Central memory CD8-positive, alpha-beta T cell (primary cell): ENCODE results near the gene KATNIP.

Source experiments
- ATAC-seq: fragments of 150-1000 bp; cut with Tn5 transposase; replicated peaks from 2 replicates; pipeline ENCODE4 v1.10.0; 2022; ENCODE audit warnings: mild to moderate bottlenecking, moderate FRiP score, moderate number of reproducible peaks; ENCODE audit not compliant: poor library complexity, severe bottlenecking; ENCODE audit errors: extremely low read depth
- DNase-seq, 2 donors: peaks; one replicate each; pipeline ENCODE4 v3.0.0; 2021; ENCODE audit warnings: low spot score in 2 of 2
- H3K27ac Mint-ChIP-seq: one replicate; pipeline ENCODE4 v1.8.0; 2022; ENCODE audit warnings: low read depth, mild to moderate bottlenecking, moderate library complexity, mixed read lengths
- H3K27me3 Mint-ChIP-seq: one replicate; pipeline ENCODE4 v1.8.0; 2022; ENCODE audit warnings: mixed read lengths
- H3K36me3 Mint-ChIP-seq: one replicate; pipeline ENCODE4 v1.8.0; 2022; ENCODE audit warnings: mild to moderate bottlenecking, moderate library complexity, mixed read lengths; ENCODE audit not compliant: insufficient read depth
- H3K4me1 Mint-ChIP-seq: one replicate; pipeline ENCODE4 v1.8.0; 2022; ENCODE audit warnings: mixed read lengths
- H3K4me3 Mint-ChIP-seq: one replicate; pipeline ENCODE4 v1.8.0; 2022; ENCODE audit warnings: mild to moderate bottlenecking, moderate library complexity, mixed read lengths
- H3K9me3 Mint-ChIP-seq: one replicate; pipeline ENCODE4 v1.8.0; 2022; ENCODE audit warnings: mixed read lengths

KATNIP gene

GRCh38 chr16:27520982-27521673, 28.8 kb upstream of the KATNIP start:
- Mint-ChIP-seq H3K27ac (peak overlapping the region; percentile 60), H3K36me3 (peaks cover 22% of the 10 kb centered on the region), H3K4me1 (peaks cover 13% of the 10 kb centered on the region)

GRCh38 chr16:27522173-27522707, 27.7 kb upstream of the KATNIP start:
- no peak for DNase-seq
- peaks cover 22% of the 10 kb centered on the region for H3K36me3 Mint-ChIP-seq
- no peak overlapping the region for H3K4me3 Mint-ChIP-seq
- ATAC-seq = no peak
- H3K27ac Mint-ChIP-seq = peak overlapping the region; percentile 80
- no peaks in the 10 kb centered on the region for H3K9me3 Mint-ChIP-seq
- no peaks in the 10 kb centered on the region for H3K27me3 Mint-ChIP-seq
- H3K4me1 Mint-ChIP-seq = peaks cover 7% of the 10 kb centered on the region

More at GRCh38 chr16:27520982-27521673, 28.8 kb upstream of the KATNIP start:
- Mint-ChIP-seq H3K9me3 (no peaks in the 10 kb centered on the region), H3K4me3 (no peak overlapping the region), H3K27me3 (no peaks in the 10 kb centered on the region)
- DNase-seq (no peak), ATAC-seq (no peak)

- H3K9me3 Mint-ChIP-seq = no peaks in the 10 kb centered on the region
- no peak for ATAC-seq
- no peak overlapping the region for H3K4me3 Mint-ChIP-seq
- H3K36me3 Mint-ChIP-seq = peaks cover 47% of the 10 kb centered on the region
- no peak for DNase-seq
- no peaks in the 10 kb centered on the region for H3K27me3 Mint-ChIP-seq
- H3K27ac Mint-ChIP-seq = no peak overlapping the region
- H3K4me1 Mint-ChIP-seq = peaks cover 19% of the 10 kb centered on the region
Observed at GRCh38 chr16:27526180-27526579, 23.8 kb upstream of the KATNIP start.

- Mint-ChIP-seq H3K27ac (no peak overlapping the region), H3K27me3 (no peaks in the 10 kb centered on the region), H3K36me3 (peaks cover 63% of the 10 kb centered on the region), H3K4me1 (peaks cover 18% of the 10 kb centered on the region), H3K4me3 (no peak overlapping the region), H3K9me3 (no peaks in the 10 kb centered on the region)
- DNase-seq = no peak
- ATAC-seq = no peak
Observed at GRCh38 chr16:27528294-27528693, 21.6 kb upstream of the KATNIP start.

GRCh38 chr16:27529962-27530361, 20.0 kb upstream of the KATNIP start:
- Mint-ChIP-seq H3K36me3 (peaks cover 69% of the 10 kb centered on the region), H3K27me3 (no peaks in the 10 kb centered on the region), H3K9me3 (no peaks in the 10 kb centered on the region), H3K4me1 (peaks cover 18% of the 10 kb centered on the region), H3K27ac (peak overlapping the region; percentile 58), H3K4me3 (no peak overlapping the region)
- ATAC-seq = no peak
- no peak for DNase-seq

- H3K9me3 Mint-ChIP-seq = no peaks in the 10 kb centered on the region
- no peak overlapping the region for H3K27ac Mint-ChIP-seq
- H3K36me3 Mint-ChIP-seq = peaks cover 74% of the 10 kb centered on the region
- peaks cover 18% of the 10 kb centered on the region for H3K4me1 Mint-ChIP-seq
- no peak for DNase-seq
- no peak overlapping the region for H3K4me3 Mint-ChIP-seq
- no peaks in the 10 kb centered on the region for H3K27me3 Mint-ChIP-seq
- no peak for ATAC-seq
Observed at GRCh38 chr16:27531186-27531585, 18.8 kb upstream of the KATNIP start.

GRCh38 chr16:27531826-27532800, 17.8 kb upstream of the KATNIP start:
- H3K27ac Mint-ChIP-seq = peak overlapping the region; percentile 16
- peaks cover 18% of the 10 kb centered on the region for H3K4me1 Mint-ChIP-seq
- no peaks in the 10 kb centered on the region for H3K27me3 Mint-ChIP-seq
- DNase-seq = no peak
- H3K9me3 Mint-ChIP-seq = no peaks in the 10 kb centered on the region
- peaks cover 78% of the 10 kb centered on the region for H3K36me3 Mint-ChIP-seq
- ATAC-seq = no peak
- H3K4me3 Mint-ChIP-seq = no peak overlapping the region

GRCh38 chr16:27534256-27534655, 15.7 kb upstream of the KATNIP start:
- Mint-ChIP-seq H3K27me3 (no peaks in the 10 kb centered on the region), H3K36me3 (peaks cover 78% of the 10 kb centered on the region)

GRCh38 chr16:27538528-27538927, 11.4 kb upstream of the KATNIP start:
- peaks cover 4% of the 10 kb centered on the region for H3K9me3 Mint-ChIP-seq
- no peak overlapping the region for H3K4me3 Mint-ChIP-seq
- DNase-seq = no peak
- peaks cover 18% of the 10 kb centered on the region for H3K4me1 Mint-ChIP-seq
- no peaks in the 10 kb centered on the region for H3K27me3 Mint-ChIP-seq
- peaks cover 68% of the 10 kb centered on the region for H3K36me3 Mint-ChIP-seq
- peak overlapping the region; percentile 51 for H3K27ac Mint-ChIP-seq
- ATAC-seq = no peak

More at GRCh38 chr16:27534256-27534655, 15.7 kb upstream of the KATNIP start:
- peaks cover 26% of the 10 kb centered on the region for H3K4me1 Mint-ChIP-seq
- no peak overlapping the region for H3K27ac Mint-ChIP-seq
- ATAC-seq (no peak), DNase-seq (no peak)
- H3K9me3 Mint-ChIP-seq = no peaks in the 10 kb centered on the region
- H3K4me3 Mint-ChIP-seq = no peak overlapping the region

- Mint-ChIP-seq H3K36me3 (peaks cover 68% of the 10 kb centered on the region), H3K4me1 (peaks cover 18% of the 10 kb centered on the region), H3K4me3 (no peak overlapping the region), H3K27ac (peak overlapping the region; percentile 51), H3K9me3 (peaks cover 4% of the 10 kb centered on the region), H3K27me3 (no peaks in the 10 kb centered on the region)
- ATAC-seq (no peak), DNase-seq (no peak)
Observed at GRCh38 chr16:27539120-27539519, 10.8 kb upstream of the KATNIP start.

GRCh38 chr16:27539636-27540035, 10.3 kb upstream of the KATNIP start:
- ATAC-seq (no peak), DNase-seq (no peak)
- Mint-ChIP-seq H3K4me1 (peaks cover 23% of the 10 kb centered on the region), H3K4me3 (no peak overlapping the region), H3K9me3 (peaks cover 4% of the 10 kb centered on the region), H3K27ac (no peak overlapping the region), H3K36me3 (peaks cover 70% of the 10 kb centered on the region), H3K27me3 (no peaks in the 10 kb centered on the region)

- no peak for DNase-seq
- Mint-ChIP-seq H3K27ac (peak overlapping the region; percentile 74), H3K9me3 (peaks cover 4% of the 10 kb centered on the region), H3K36me3 (peaks cover 56% of the 10 kb centered on the region), H3K4me1 (peaks cover 48% of the 10 kb centered on the region), H3K27me3 (no peaks in the 10 kb centered on the region), H3K4me3 (no peak overlapping the region)
- ATAC-seq = no peak
Observed at GRCh38 chr16:27543801-27544200, 6.1 kb upstream of the KATNIP start.
